HG03066 (cell line): ENCODE measurements around the gene CDK9.
"Not testable (repeated sequence)": the region's sequence is repeated elsewhere in the genome, so short reads cannot be mapped to it uniquely, and the experiment has no call there.

Experiments used
- ATAC-seq: cut with Tn5 transposase; IDR thresholded peaks from one replicate; pipeline ENCODE4 v1.9.1; 2021; ENCODE audit warnings: low read depth; ENCODE audit not compliant: unreplicated experiment

Gene CDK9

DNA sequence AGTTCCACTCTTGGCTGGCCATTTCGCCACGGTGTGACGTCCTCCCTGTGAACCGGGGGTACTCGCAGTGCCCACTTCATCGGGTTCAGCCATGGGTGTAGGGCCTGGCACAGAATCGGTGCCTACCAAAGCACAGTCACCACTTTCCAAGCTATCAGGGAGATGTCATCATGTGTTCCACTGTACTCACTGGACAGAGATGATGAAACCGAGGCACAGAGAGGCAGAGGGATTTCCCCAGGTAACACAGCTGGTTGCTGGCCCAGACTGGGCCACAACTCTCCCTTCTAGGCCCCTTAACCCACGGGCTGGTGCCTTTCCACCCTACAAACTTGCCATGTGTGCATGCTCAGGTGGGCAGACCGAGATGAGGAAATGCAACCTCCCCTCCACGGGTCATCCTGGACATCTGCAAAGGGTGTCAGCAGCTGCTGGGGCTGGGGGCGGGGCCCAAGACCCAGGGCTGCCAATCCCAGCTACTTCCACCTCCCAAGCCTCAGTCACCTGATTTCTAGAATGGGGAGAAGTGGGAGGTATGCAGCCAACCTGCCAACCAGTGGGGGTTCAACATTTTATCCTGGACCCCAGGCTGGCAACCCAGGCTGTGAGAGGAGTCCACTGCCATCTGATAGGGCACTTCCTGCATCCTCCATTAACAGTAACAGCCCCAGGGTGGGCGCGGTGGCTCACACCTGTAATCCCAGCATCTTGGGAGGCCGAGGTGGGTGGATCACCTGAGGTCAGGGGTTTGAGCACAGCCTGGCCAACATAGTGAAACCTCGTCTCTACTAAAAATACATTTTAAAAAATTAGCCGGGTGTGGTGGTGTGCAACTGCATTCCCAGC, 6.5 kb upstream of the CDK9 start:
- ATAC-seq, result peak; percentile 49

DNA sequence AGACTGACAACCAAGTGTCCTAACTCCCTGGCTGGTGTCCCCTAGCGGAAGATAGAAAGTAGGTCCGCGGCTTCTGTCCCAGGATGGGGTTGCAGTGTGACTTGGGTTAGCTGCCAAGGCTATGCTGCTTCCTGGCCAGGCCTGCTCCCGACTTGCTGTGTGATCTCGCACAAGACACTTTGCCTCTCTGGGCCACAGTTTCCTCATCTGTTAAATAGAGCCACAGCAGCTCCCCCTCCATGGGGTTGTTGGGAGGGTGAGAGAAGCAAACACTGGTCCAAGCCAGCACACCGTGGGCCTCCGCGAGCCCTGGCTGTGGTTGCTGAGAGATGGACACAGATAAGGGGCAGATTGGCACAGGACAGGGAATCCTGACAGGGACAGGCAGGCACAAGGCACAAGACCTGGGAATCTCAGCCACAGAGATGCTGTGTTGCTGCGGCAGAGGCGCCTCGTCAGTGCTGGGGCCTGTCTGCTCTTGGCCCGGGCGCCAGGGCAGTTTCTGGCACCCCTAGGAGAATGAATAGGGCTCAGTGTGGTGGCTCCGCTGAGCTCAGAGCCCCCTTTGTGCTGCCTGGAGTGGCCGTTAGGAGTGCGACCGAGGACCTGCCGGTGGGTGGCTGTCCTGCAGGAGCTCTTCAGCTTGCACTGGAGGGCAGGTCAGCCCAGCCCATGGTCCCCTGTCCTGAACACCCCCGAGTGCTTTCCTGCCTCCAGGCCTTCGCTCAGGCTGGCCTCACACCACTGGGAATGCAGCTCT, 5.5 kb upstream of the CDK9 start:
- no peak for ATAC-seq

DNA sequence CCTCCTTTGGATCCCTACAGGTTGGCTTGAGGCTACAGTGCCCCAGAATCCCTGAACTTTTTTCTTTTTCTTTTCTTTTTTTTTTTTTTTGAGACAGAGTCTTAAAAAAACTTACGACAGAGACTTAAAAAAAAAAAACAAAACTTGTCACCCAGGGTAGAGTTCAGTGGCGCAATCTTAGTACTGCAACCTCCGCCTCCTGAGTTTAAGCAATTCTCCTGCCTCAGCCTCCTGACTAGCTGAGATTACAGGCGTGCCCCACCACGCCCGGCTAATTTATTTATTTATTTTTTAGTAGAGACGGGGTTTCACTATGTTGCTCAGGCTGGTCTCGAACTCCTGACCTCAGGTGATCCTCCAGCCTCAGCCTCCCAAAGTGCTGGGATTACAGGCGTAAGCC, 4.9 kb upstream of the CDK9 start:
- not testable (repeated sequence) for ATAC-seq

DNA sequence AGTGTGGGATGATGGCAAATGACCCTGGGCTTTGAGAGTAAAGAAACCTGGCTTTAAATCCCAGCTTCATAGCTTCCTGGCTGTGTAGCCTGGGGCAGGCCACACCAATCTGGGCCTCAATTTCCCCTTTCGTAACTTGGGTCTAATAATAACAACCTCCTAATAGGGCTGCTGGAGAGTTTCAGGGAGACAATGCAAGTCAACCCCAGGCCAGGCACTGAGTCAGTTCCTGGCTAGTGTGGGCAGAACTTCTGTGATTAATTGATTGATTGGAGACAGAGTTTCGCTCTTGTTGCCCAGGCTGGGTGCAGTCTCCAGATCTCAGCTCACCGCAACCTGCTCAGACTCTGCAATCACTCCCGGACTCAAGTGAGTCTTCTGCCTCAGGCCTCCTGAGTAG, 4.0 kb upstream of the CDK9 start:
- ATAC-seq, result no peak

DNA sequence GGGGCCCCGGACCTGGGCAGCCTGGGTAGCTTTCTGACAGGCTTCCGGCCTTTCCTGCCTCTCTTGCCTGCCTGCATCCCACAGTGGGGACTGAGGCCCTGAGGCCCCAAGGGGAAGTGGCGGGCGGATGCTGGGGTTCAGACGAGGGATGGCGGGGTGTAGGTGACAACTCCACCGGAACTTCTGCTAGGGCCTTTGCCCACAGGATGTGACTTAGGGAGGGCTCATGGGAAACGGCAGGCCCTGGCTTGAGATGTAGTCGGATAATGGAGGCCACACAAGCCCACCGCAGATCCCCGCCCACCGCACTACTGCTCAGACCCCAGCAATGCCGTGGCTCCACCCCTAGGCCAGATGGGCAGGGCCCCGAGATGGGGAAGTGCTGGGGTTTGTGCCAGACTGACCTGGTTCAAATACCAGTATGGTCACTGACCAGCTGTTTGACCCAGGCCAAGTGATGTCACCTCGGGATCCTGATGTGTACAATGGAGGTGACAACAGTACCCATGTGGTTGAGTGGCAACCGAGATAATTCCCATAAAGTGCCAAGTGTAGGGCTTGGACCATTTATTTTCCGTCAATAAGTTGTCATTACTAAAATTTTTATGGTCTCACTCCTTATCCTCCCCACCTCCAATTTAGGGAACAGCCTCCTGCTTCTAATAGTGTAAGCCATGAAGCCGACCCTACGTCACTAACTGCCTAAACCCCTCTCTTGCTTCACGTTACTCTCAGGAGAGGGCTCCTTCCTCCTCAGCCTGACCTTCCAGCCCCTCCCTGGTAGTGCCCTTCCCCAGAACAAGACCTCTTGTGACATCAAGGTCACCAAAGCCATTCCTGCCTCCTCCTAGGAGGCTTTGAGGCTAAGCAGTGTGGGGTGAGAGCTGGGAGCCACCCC, 2.5 kb upstream of the CDK9 start:
- ATAC-seq, result no peak

DNA sequence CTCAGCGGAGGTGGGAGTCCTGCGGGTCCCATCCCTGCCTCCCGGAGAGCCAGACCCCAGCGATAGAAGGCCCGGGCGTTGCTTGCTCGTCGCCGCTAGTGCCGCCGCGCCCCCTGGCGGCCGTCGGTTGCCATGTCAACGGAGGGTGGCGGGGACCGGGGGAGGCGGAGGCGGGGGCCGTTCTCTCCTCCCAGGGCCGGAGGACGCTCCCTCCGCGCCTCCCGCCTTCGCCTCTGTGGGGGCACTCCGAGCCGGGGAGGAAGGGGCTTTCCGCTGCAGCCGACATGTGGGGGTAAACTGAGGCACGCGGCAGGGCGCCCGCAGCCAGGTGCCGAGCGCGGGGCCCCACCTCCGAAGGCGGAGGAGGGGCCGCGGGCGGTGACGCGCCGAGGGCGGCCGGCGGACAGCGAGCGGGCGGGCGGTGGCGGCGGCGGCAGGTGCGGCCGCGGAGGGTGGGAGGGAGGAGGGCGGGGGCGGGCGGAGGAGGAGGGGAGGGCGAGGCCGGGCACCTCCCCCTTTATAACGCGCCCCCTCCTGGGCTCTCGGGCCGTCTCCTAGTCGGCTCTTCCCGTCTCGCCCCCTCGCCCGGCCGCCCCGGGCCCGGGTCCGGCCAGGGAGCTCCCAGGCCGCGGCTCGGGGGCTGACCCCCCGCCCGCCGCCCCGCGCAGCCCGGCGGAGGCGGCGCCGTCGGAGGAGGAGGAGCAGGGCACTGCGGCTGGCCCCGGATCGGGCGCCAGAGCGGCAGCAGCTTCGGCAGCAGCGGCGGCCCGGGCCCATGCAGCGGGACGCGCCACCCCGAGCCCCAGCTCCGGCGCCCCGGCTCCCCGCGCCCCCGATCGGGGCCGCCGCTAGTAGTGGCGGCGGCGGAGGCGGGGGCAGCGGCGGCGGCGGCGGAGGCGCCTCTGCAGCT, 556 bp upstream of the CDK9 start:
- peak; percentile 46 for ATAC-seq

DNA sequence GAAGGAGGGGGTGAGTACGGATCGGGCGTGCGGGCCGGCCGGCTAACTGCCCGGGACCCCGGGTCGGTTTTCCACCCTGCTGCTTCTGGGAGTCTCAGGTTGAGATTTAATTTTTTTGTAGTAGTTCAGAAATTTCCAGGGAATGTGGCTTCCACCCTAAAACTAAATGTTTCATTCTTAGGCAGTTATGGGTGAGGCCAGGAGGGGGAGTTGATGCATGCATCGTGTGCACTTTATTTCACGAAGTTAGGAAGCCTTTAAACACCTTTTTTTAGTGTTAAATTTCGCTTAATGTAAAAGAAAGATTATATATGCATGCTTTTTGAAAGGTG, 905 bp downstream of the CDK9 start:
- ATAC-seq, result no peak

DNA sequence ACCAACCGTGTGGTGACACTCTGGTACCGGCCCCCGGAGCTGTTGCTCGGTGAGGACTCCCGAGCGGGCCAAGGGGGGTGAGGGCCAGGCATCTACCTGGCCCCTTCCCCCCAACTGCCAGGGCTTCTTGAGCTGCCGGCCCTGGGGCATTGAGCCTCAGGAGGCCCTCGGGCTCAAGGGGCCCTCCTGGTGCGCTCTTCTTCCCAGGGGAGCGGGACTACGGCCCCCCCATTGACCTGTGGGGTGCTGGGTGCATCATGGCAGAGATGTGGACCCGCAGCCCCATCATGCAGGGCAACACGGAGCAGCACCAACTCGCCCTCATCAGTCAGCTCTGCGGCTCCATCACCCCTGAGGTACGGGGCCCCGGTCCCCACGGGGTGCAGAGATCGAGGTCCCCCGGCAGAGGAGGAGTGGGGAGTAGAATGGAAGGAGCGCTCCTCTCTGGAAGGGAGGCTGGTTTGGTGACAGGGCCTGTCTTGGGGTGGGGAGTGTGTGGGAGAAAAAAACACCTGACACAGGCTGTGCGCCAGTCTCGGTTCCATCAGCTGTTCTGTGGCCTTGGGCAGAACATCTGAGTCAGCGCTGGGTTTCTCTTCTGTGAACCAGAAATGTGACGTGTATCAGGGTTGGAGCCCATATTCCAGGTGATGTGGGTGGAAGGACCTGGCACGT, 2.6 kb downstream of the CDK9 start:
- ATAC-seq, result no peak

DNA sequence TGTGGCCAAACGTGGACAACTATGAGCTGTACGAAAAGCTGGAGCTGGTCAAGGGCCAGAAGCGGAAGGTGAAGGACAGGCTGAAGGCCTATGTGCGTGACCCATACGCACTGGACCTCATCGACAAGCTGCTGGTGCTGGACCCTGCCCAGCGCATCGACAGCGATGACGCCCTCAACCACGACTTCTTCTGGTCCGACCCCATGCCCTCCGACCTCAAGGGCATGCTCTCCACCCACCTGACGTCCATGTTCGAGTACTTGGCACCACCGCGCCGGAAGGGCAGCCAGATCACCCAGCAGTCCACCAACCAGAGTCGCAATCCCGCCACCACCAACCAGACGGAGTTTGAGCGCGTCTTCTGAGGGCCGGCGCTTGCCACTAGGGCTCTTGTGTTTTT, 3.3 kb downstream of the CDK9 start:
- ATAC-seq, result no peak

DNA sequence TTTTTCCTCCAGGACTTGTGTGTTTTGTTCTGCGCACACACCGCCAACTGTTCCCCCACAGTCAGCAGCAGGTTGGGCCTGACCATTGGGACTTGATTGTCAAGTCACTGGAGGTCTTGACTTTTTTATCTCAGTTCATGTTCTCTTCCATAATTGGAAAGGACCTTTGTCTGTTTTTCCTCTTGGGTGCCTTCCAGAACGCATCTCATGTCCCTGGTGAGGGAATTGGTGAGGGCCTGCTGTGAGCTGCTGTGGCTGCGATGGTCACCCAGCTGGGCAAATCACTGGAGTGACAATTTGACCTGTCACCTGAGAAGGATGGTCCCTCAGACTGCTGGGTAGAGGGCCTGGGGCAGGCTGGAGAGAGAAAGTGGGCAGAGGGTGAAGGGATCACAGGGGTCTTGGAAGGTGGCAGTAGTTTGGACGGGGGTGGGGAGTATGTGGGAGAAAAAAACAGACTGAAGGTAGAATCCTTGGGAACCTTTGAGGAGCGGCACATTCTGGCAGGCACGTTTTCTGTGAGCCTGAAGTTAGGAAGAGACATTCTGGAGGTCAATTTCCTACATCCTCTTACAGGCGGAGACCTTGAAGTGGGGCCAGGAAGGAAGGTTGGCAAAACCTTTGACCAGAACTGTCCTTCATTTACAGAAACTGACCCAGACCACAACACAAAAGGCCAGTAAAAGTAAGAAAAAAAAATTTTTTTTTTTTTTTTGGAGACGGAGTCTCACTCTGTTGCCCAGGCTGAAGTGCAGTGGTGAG, 4.4 kb downstream of the CDK9 start:
- no peak for ATAC-seq

DNA sequence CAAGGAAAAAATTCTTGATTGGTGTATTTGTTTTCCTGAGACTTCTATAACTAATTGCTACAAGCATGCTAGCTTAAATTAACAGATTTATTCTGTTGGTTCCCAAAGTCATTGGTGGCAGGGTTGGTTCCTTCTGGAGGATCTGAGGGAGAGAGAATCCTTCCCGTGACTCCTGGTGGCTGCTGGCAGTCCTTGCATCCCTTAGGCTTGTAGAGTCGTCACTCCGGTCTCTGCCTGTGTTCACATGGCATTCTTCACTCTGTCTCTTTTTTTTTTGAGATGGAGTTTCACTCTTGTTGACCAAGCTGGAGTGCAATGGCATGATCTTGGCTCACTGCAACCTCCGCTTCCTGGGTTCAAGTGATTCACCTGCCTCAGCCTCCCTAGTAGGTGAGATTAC, 5.3 kb downstream of the CDK9 start:
- no peak for ATAC-seq

DNA sequence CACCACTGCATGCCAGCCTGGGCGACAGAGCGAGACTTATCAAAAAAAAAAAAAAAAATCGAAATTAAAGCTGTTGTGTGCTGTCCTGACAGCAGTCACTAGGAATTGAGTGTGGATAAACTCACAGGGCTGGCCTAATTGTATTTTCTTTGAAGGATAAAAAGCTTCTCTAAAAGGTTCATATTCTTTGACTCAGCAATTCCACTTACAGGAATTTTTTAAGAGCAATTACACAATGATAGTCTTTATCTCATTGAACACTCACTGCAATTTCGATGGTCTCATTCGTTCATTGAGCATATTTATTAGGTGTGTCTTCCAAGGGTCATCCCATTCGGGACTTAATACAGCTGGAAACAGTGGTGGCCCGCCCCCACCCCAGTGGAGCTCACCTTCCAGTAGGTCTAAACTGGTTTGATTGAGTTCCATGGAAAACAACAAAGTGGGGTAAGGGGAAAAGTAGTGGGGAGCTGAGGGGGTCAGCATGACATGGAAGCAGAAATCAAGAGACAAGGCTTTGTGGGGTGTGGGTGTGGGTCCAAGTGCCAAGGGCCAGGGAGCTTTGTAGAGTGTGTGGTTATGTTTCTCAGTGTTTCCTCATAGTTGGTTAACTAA, 6.7 kb downstream of the CDK9 start:
- no peak for ATAC-seq

DNA sequence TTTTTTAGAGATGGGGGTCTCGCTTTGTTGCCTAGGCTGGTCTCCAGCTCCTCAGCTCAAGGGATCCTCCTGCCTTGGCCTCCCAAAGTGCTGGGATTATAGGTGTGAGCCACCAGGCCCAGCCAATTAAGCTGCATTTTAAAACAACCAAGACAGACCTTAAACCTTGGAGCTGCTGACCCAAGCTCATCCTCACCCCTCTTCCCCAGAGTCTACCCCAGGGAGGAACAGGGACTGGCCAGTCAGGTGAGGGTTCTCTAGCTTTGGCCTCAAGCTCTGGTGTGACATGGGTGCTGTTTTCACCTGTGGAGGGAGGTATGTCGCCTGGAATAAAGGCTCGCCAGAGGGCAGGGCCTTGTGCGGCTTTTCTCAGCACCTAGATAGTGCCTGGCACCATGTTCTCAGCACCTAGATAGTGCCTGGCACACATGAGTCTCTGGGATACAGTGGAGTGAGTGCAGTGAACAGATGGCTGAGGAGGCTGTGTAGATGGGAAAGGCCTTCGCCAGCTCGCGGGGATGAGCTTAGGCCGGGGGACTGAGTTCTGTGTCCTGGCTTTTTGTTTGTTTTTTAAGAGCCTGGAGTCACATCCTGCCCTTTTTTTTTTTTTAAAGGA, 7.4 kb downstream of the CDK9 start:
- ATAC-seq, result no peak

DNA sequence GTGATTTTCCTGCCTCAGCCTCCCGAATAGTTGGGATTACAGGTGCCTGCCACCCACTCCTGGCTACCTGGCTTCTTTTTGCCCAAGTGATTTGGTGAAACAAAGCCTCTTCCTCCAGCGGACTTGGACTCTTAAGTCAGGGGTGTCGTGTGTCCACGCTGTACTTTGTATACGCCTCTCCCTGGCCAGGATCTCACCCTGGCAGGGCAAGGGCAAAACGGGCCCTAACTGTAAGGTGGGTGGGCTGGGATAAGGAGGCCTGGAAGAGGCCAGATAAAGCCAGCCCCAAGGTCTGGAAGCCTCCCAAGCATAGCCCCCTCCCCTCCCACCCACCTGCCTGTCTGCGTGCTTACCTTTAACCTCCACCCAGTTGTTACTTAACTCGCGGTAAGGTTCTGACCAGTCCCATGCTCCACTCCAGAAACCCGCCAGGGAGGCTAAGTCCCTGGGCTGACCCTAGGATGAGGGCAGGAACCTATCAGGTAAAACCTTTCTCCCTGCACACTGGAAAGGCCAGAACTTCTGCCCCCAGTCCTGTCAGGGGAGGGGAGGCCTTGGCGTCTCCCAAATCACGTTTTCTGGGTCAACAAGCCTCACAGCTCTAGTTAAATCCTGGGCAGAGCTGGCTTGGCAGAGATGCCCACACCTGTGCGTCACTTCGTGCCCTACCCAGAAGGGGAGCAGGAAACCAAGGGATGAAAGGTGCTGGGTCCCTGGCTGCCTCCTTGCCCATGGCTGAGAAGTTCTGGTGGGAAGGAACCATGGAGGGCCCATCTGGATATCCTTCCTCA, 8.4 kb downstream of the CDK9 start:
- no peak for ATAC-seq

DNA sequence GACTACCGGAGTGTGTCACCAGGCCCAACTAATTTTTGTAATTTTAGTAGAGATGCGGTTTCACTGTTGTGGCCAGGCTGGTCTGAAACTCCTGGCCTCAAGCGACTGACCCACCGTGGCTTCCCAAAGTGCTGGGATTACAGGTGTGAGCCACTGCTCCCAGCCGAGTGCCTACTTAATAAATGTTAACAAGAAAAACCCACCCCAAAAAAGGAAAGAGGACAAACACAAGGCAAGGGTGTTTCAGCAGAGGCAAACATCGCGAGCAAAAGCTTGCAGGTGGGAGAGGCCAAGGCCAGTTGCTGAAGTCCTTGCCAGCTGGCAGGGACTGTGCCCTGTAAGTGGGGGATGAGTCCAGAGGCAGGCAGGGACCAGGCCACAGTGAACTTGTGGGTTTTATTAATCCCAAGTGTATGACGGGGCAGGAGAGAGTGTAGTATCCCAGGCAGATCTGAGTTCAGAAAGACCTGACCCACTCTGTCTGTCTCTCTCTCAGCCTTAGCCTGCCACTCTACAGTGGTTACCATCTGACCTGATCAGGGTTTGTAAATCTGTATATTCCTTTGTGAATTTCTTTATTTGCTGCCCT, 10.5 kb downstream of the CDK9 start:
- no peak for ATAC-seq

DNA sequence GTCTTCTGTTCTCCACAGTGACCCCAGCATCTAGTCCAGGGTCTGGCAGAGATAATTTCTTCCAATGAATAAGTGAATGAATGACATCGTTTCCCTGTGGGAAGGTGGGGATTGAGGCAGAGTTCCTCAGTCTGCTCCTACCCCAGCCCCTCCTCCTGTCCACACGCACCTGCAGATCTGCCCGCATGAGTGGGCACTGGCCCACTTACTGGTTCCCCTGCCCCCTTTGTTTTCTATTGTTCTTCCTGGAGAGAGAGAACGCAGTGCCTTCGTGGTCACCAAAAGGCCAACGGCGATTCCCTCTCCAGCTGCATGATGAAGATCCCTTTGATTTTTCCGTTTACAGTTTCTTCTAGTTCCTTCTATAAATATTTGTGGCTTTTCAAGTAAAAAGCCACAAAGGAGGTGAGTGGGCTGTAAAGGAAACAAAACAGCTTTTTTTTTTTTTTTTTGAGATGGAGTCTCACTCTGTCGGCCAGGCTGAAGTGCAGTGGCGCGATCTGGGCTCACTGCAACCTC, 11.1 kb downstream of the CDK9 start:
- ATAC-seq, result no peak
